Ishikawa (cell line): Measurements from ENCODE around the gene NR2F2.

Experiments
- CEBPB ChIP-seq: IDR thresholded peaks from 2 replicates; pipeline ENCODE4 v1.6.1; 2012
- CREB1 ChIP-seq: IDR thresholded peaks from 2 replicates; pipeline ENCODE4 v1.6.1; 2012; ENCODE audit warnings: low read depth
- EGR1 ChIP-seq: IDR thresholded peaks from 2 replicates; pipeline ENCODE4 v1.6.1; 2012
- EP300 ChIP-seq: IDR thresholded peaks from 2 replicates; pipeline ENCODE4 v1.6.1; 2012; ENCODE audit warnings: borderline replicate concordance
- FOXM1 ChIP-seq: IDR thresholded peaks from 2 replicates; pipeline ENCODE4 v1.6.1; 2012; ENCODE audit warnings: low read depth, borderline replicate concordance
- MAX ChIP-seq: IDR thresholded peaks from 2 replicates; pipeline ENCODE4 v1.6.1; 2012
- NFIC ChIP-seq: IDR thresholded peaks from 2 replicates; pipeline ENCODE4 v1.6.1; 2012
- RAD21 ChIP-seq: IDR thresholded peaks from 2 replicates; pipeline ENCODE4 v1.6.1; 2012; ENCODE audit warnings: low read depth
- REST ChIP-seq: IDR thresholded peaks from 2 replicates; pipeline ENCODE4 v1.6.1; 2012; ENCODE audit warnings: low read depth, mild to moderate bottlenecking
- TAF1 ChIP-seq: IDR thresholded peaks from 2 replicates; pipeline ENCODE4 v1.6.1; 2012; ENCODE audit warnings: low read depth, mild to moderate bottlenecking
- TCF12 ChIP-seq: IDR thresholded peaks from 2 replicates; pipeline ENCODE4 v1.6.1; 2012; ENCODE audit warnings: low read depth
- TEAD4 ChIP-seq: IDR thresholded peaks from 2 replicates; pipeline ENCODE4 v1.6.1; 2012
- YY1 ChIP-seq: IDR thresholded peaks from 2 replicates; pipeline ENCODE4 v1.6.1; 2012; ENCODE audit warnings: low read depth
- ZBTB7A ChIP-seq: IDR thresholded peaks from 2 replicates; pipeline ENCODE4 v1.6.1; 2012; ENCODE audit warnings: low read depth
- TF ChIP-seq, protein P1 (sequence below): IDR thresholded peaks from 2 replicates; pipeline ENCODE4 v1.6.1; 2012

The NR2F2 gene

GRCh38 chr15:96374499-96374898, 44.0 kb downstream of the NR2F2 start:
- TF ChIP-seq EP300 (no peak), REST (no peak), EGR1 (no peak), MAX (no peak), YY1 (no peak), TCF12 (no peak), NFIC (no peak), TAF1 (no peak), CEBPB (no peak)
- TF ChIP-seq, protein P1, sequence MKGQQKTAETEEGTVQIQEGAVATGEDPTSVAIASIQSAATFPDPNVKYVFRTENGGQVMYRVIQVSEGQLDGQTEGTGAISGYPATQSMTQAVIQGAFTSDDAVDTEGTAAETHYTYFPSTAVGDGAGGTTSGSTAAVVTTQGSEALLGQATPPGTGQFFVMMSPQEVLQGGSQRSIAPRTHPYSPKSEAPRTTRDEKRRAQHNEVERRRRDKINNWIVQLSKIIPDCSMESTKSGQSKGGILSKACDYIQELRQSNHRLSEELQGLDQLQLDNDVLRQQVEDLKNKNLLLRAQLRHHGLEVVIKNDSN = no peak

GRCh38 chr15:96381463-96381862, 51.0 kb downstream of the NR2F2 start:
- no peak for TF ChIP-seq FOXM1
- no peak for TF ChIP-seq CEBPB
- no peak for TF ChIP-seq TAF1

DNA sequence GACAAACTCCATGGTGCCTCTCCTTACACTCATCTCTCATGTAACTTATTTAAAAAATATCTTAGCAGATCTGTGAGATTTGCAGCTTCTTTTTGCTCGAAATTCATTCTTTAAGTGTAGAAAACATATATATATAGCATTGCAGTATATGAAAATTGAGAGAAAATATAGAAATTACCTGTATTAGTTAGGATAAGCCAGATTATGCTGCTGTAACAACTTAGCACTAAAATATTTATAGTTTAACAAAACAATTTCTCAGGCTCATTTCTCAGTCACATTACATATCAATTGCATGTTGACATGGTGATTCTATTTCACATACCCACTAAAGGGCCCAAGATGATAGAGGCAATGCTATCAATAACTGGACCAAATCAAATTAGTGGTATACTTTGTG, 54.7 kb downstream of the NR2F2 start:
- TF ChIP-seq YY1 (no peak), EP300 (no peak), FOXM1 (no peak), CREB1 (no peak), ZBTB7A (no peak), NFIC (no peak), MAX (no peak), RAD21 (no peak), TCF12 (no peak)
- TF ChIP-seq, protein P1 = no peak

GRCh38 chr15:96388673-96389072, 58.2 kb downstream of the NR2F2 start:
- no peak for TF ChIP-seq TEAD4
- TF ChIP-seq, protein P1 = no peak
- TF ChIP-seq TCF12 = no peak
- no peak for TF ChIP-seq YY1
- no peak for TF ChIP-seq EP300
- TF ChIP-seq CREB1 = no peak
- TF ChIP-seq NFIC = no peak
- TF ChIP-seq CEBPB = no peak
- TF ChIP-seq TAF1 = no peak
- no peak for TF ChIP-seq ZBTB7A
- no peak for TF ChIP-seq RAD21
- no peak for TF ChIP-seq FOXM1
- no peak for TF ChIP-seq REST
- no peak for TF ChIP-seq EGR1
- no peak for TF ChIP-seq MAX
